Panc1 (cell line): ENCODE measurements around the gene STK4. TPM values are rescaled to one million over a fixed set of nuclear protein-coding genes. Genes with fewer than 3 reads are reported as not detected.

Experiments
- ATAC-seq: fragments of 200-7000 bp; cut with Tn5 transposase; 2 replicates; pipeline ENCODE4 v1.9.1; 2020; ENCODE audit warnings: mild to moderate bottlenecking, moderate library complexity
- BruUV-seq: library from RNA; stranded (reverse); fragments of 400-500 nt; replicated peaks from 2 replicates; lab custom pipeline; 2021; lab: Mats Ljungman, UMichigan
- CTCF ChIA-PET: fragments of 300-600 bp; sonication (Branson Sonifier 250); formaldehyde crosslinking; loops from one replicate; lab custom pipeline; 2022; ENCODE audit warnings: antibody characterized with exemption; lab: Charles Lee
- POLR2A ChIA-PET: fragments of 300-600 bp; sonication (Branson Sonifier 250); formaldehyde crosslinking; loops from one replicate; lab custom pipeline; 2022; ENCODE audit warnings: antibody characterized with exemption; lab: Charles Lee
- DNase-seq: peaks from one replicate; pipeline ENCODE4 v3.0.0-alpha.2; 2010; ENCODE audit warnings: low read depth, low spot score
- H3K27ac ChIP-seq: 2 replicates; pipeline ENCODE4 v1.5.1; 2011; ENCODE audit warnings: mild to moderate bottlenecking, low read length, inconsistent platforms
- H3K27me3 ChIP-seq: fragments of 200-500 bp; sonication (Bioruptor generic); 2 replicates; pipeline ENCODE4 v1.6.0; 2014; ENCODE audit warnings: low read length, inconsistent platforms; ENCODE audit not compliant: control insufficient read depth, insufficient read depth
- H3K36me3 ChIP-seq: fragments of 200-500 bp; sonication (Bioruptor generic); 2 replicates; pipeline ENCODE4 v1.5.1; 2014; ENCODE audit warnings: inconsistent platforms, mild to moderate bottlenecking, low read length, moderate library complexity; ENCODE audit not compliant: control insufficient read depth, insufficient read depth
- H3K4me1 ChIP-seq: 2 replicates; pipeline ENCODE4 v1.5.1; 2011; ENCODE audit warnings: inconsistent platforms, mild to moderate bottlenecking, low read length, moderate library complexity; ENCODE audit not compliant: control insufficient read depth, insufficient read depth
- H3K4me3 ChIP-seq, 2 experiments: 2 replicates each; pipeline ENCODE4 v1.5.1; 2011 to 2012; ENCODE audit warnings: low read depth in 2 of 2, low read length in 2 of 2, mild to moderate bottlenecking in 2 of 2, inconsistent platforms in 1 of 2, moderate library complexity in 1 of 2
- H3K9me3 ChIP-seq: fragments of 200-500 bp; sonication (Bioruptor generic); 2 replicates; pipeline ENCODE4 v1.5.1; 2014; ENCODE audit warnings: low read depth, mild to moderate bottlenecking, inconsistent platforms, low read length, moderate library complexity; ENCODE audit not compliant: control insufficient read depth, insufficient read depth
- POLR2AphosphoS5 ChIP-seq: IDR thresholded peaks from 2 replicates; pipeline ENCODE4 v1.6.1; 2012; ENCODE audit warnings: mild to moderate bottlenecking, low read depth, low read length, moderate library complexity
- SIN3A ChIP-seq: IDR thresholded peaks from 2 replicates; pipeline ENCODE4 v1.6.1; 2012; ENCODE audit warnings: low read depth, mild to moderate bottlenecking, low read length, moderate library complexity, borderline replicate concordance; ENCODE audit not compliant: insufficient read depth
- TCF7L2 ChIP-seq: IDR thresholded peaks from 2 replicates; pipeline ENCODE4 v1.6.1; 2011; ENCODE audit warnings: mild to moderate bottlenecking, low read depth, low read length, inconsistent platforms
- in situ Hi-C: cut with HindIII; loops from 2 replicates; pipeline ENCODE4 v1.10.0; 2016; ENCODE audit warnings: low sequenced_read_pairs, low pct_unique_long_range_greater_than_20kb
- intact Hi-C: fragments of 100-400 bp; cut with micrococcal nuclease; formaldehyde crosslinking; loops from one replicate; pipeline ENCODE4 v1.10.0; 2022; ENCODE audit not compliant: unreplicated experiment
- total RNA-seq: library from RNA; stranded (reverse); gene quantifications from one replicate; pipeline ENCODE4 v1.2.1, GENCODE V29; 2021; ENCODE audit not compliant: unreplicated experiment
- TF ChIP-seq, protein P1 (sequence below), 2 experiments: IDR thresholded peaks; 2 replicates each; pipeline ENCODE4 v1.6.1; 2011 to 2012; ENCODE audit warnings: low read depth in 2 of 2, control low read depth in 1 of 2, low read length in 1 of 2, mild to moderate bottlenecking in 1 of 2, moderate library complexity in 1 of 2; ENCODE audit not compliant: insufficient read depth in 1 of 2
- TF ChIP-seq, protein P2 (sequence below): fragments of 450-650 bp; IDR thresholded peaks from 2 replicates; pipeline ENCODE4 v1.5.1; 2017; ENCODE audit warnings: mild to moderate bottlenecking

The STK4 gene
- total RNA-seq, 1 experiment from 2014 or later = 50.2 TPM

DNA sequence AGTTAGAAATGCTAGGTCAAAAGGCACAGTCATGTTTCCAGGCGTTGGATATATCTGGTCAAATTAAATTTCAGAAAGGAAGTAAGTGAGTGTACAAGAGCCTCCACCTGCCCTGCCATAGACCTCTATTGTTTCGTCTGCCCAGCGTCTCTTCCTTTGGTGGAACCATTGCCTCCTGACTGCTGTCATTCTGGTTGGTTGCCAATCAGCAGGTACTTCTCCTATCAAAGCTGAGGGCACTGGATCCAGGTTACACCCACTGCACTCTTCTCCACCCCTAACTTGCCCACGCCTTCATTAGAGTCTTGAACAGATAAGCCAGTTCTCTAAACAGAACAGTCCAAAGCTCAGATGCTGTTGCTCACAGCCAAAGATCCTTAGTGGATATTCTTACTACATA lies 151.3 kb downstream of the STK4 start:
- ATAC-seq = no peak
- BruUV-seq = no TSS peak
- Histone ChIP-seq H3K27ac (no peak overlapping the region), H3K4me1 (no peaks in the 10 kb centered on the region), H3K9me3 (no peaks in the 10 kb centered on the region), H3K27me3 (peaks cover 7% of the 10 kb centered on the region), H3K4me3 (no peak overlapping the region), H3K36me3 (no peaks in the 10 kb centered on the region)
- intact Hi-C loops (no loop called here), in situ Hi-C loops (no loop called here)
- no peak for TF ChIP-seq POLR2AphosphoS5
- no peak for TF ChIP-seq SIN3A
- TF ChIP-seq, protein P1, sequence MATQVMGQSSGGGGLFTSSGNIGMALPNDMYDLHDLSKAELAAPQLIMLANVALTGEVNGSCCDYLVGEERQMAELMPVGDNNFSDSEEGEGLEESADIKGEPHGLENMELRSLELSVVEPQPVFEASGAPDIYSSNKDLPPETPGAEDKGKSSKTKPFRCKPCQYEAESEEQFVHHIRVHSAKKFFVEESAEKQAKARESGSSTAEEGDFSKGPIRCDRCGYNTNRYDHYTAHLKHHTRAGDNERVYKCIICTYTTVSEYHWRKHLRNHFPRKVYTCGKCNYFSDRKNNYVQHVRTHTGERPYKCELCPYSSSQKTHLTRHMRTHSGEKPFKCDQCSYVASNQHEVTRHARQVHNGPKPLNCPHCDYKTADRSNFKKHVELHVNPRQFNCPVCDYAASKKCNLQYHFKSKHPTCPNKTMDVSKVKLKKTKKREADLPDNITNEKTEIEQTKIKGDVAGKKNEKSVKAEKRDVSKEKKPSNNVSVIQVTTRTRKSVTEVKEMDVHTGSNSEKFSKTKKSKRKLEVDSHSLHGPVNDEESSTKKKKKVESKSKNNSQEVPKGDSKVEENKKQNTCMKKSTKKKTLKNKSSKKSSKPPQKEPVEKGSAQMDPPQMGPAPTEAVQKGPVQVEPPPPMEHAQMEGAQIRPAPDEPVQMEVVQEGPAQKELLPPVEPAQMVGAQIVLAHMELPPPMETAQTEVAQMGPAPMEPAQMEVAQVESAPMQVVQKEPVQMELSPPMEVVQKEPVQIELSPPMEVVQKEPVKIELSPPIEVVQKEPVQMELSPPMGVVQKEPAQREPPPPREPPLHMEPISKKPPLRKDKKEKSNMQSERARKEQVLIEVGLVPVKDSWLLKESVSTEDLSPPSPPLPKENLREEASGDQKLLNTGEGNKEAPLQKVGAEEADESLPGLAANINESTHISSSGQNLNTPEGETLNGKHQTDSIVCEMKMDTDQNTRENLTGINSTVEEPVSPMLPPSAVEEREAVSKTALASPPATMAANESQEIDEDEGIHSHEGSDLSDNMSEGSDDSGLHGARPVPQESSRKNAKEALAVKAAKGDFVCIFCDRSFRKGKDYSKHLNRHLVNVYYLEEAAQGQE (IDR thresholded peaks at IDR 0.05; ENCODE audit: insufficient read depth in 1 of 2, low read depth in 2 of 2, low read length in 1 of 2) = no peak
- TF ChIP-seq TCF7L2 = no peak
- TF ChIP-seq, protein P2, sequence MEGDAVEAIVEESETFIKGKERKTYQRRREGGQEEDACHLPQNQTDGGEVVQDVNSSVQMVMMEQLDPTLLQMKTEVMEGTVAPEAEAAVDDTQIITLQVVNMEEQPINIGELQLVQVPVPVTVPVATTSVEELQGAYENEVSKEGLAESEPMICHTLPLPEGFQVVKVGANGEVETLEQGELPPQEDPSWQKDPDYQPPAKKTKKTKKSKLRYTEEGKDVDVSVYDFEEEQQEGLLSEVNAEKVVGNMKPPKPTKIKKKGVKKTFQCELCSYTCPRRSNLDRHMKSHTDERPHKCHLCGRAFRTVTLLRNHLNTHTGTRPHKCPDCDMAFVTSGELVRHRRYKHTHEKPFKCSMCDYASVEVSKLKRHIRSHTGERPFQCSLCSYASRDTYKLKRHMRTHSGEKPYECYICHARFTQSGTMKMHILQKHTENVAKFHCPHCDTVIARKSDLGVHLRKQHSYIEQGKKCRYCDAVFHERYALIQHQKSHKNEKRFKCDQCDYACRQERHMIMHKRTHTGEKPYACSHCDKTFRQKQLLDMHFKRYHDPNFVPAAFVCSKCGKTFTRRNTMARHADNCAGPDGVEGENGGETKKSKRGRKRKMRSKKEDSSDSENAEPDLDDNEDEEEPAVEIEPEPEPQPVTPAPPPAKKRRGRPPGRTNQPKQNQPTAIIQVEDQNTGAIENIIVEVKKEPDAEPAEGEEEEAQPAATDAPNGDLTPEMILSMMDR = no peak
- POLR2A ChIA-PET = no interaction called here
- DNase-seq = no peak
- CTCF ChIA-PET = interaction anchor here (0.9 kb wide), 1 partner anchor 73 kb away, joined by 3 read pairs; no protein-coding TSS in a partner anchor

- CTCF ChIA-PET = interaction anchor here (0.7 to 0.9 kb wide), 2 partner anchors 13 to 74 kb away, joined by 3 read pairs; no protein-coding TSS in a partner anchor
- Histone ChIP-seq H3K4me1 (no peaks in the 10 kb centered on the region), H3K27ac (no peak overlapping the region), H3K4me3 (no peak overlapping the region), H3K27me3 (peaks cover 7% of the 10 kb centered on the region), H3K36me3 (no peaks in the 10 kb centered on the region), H3K9me3 (no peaks in the 10 kb centered on the region)
- no peak for ATAC-seq
- in situ Hi-C loops = no loop called here
- POLR2A ChIA-PET = no interaction called here
- intact Hi-C loops = no loop called here
- BruUV-seq = no TSS peak
- TF ChIP-seq, protein P2 = peak; percentile 26; the same call in 1 of the 2 replicates
- TF ChIP-seq, protein P1 (IDR thresholded peaks at IDR 0.05; ENCODE audit: insufficient read depth in 1 of 2, low read depth in 2 of 2, low read length in 1 of 2) = no peak
- DNase-seq = no peak
Measured at GRCh38 chr20:45118028-45118427, 151.7 kb downstream of the STK4 start.
